ENCODE measurements around the gene CORO6. TPM values are rescaled to one million over a fixed set of nuclear protein-coding genes. Genes with fewer than 3 reads are reported as not detected.

Gene CORO6
- total and polyA plus RNA-seq, 10 of the 15 experiments (the other 5 are each of a cell fraction or from before 2014, with no cell fraction given): 0.26 to 5.0 (median 1.7) TPM; not detected in 1

- no peak for TF ChIP-seq ZBTB4 (CRISPR knock-in tag; IDR thresholded peaks at IDR 0.05)
- TF ChIP-seq SREBF2 (IDR thresholded peaks at IDR 0.05; ENCODE audit: low read length): no peak
- no peak for TF ChIP-seq SUPT20H (IDR thresholded peaks at IDR 0.05; ENCODE audit: borderline replicate concordance, control insufficient read depth, low read depth, low read length)
- no peak for TF ChIP-seq MAX (IDR thresholded peaks at IDR 0.05; ENCODE audit: low read depth, low read length)
These were observed 40.4 kb downstream of the CORO6 start (continued) for GRCh38 chr17:29582254-29582765.

- RAD21 ChIA-PET (ENCODE audit: unreplicated experiment): interaction anchor here (1.2 to 4.1 kb wide), 10 partner anchors 9 to 350 kb away, joined by 3 to 25 read pairs (median 4); partner anchors contain the start of genes ANKRD13B and TP53I13
- BruUV-seq (replicated peaks): no TSS peak
- Histone ChIP-seq H3K9ac (ENCODE audit: control insufficient read depth, insufficient read depth, low read length) (no peak overlapping the region), H2AFZ (ENCODE audit: control insufficient read depth, low read depth, low read length) (no peak overlapping the region), H3K27me3 (replicated peaks in 1 of 2; ENCODE audit: control insufficient read depth in 2 of 2, insufficient read depth in 2 of 2, low read length in 1 of 2) (no peaks in the 10 kb centered on the region), H3K9me3 (replicated peaks; ENCODE audit: control insufficient read depth, insufficient read depth, low read length) (no peaks in the 10 kb centered on the region), H3K79me2 (ENCODE audit: control insufficient read depth, insufficient read depth, low read length) (peaks cover 8% of the 10 kb centered on the region), H3K4me2 (ENCODE audit: control insufficient read depth, insufficient read depth) (no peak overlapping the region), H3K36me3 (ENCODE audit: control insufficient read depth in 2 of 2, insufficient read depth in 2 of 2, low read length in 1 of 2) (peaks cover 8 to 16% of the 10 kb centered on the region in 2 experiments; a peak in 3 of 4 replicates), H4K20me1 (ENCODE audit: control insufficient read depth, insufficient read depth) (no peaks in the 10 kb centered on the region), H3K27ac (ENCODE audit: control insufficient read depth, insufficient read depth) (no peak overlapping the region), H3K4me3 (no peak overlapping the region), H3K4me1 (ENCODE audit: control insufficient read depth, insufficient read depth, low read length) (peaks cover 18% of the 10 kb centered on the region)
- intact Hi-C loops (cut with micrococcal nuclease; ENCODE audit: unreplicated experiment): loop anchor here (2.0 to 5.0 kb wide), 2 partner anchors 197 to 441 kb away; no protein-coding TSS in a partner anchor
- CTCF ChIA-PET: interaction anchor here (0.6 to 6.1 kb wide), 13 partner anchors 10 to 350 kb away, joined by 3 to 72 read pairs (median 5); partner anchors contain the start of gene ANKRD13B
- FAIRE-seq (no peak), DNase-seq (ENCODE audit: low read depth, low spot score) (no peak), ATAC-seq (no peak)
- in situ Hi-C loops (cut with MboI): no loop called here
- SMC1A ChIA-PET (ENCODE audit: uncharacterized antibody, unreplicated experiment): interaction anchor here (0.8 to 2.6 kb wide), 9 partner anchors 9 to 197 kb away, joined by 3 to 14 read pairs (median 5); partner anchors contain the start of gene ANKRD13B
- 84% methylated on average over 20 of the region's 20 CpGs for WGBS (ENCODE audit: insufficient coverage, insufficient replicate concordance, low lambda C conversion rate, missing lambda C conversion rate)
- POLR2A ChIA-PET: interaction anchor here (0.8 to 1.8 kb wide), 4 partner anchors 9 to 212 kb away, joined by 3 to 9 read pairs (median 3); partner anchors contain the start of gene ANKRD13B
- TF ChIP-seq EED (IDR thresholded peaks at IDR 0.05; ENCODE audit: low read depth) (no peak), POU2F2 (IDR thresholded peaks at IDR 0.05; ENCODE audit: borderline replicate concordance, low read depth, low read length) (no peak), GATAD2B (conservative IDR thresholded peaks at IDR 0.05; ENCODE audit: low read depth) (no peak), STAT1 (conservative IDR thresholded peaks at IDR 0.05) (no peak), ZNF622 (IDR thresholded peaks at IDR 0.05) (no peak), RBBP5 (conservative IDR thresholded peaks at IDR 0.05) (no peak), TAF1 (IDR thresholded peaks at IDR 0.05; ENCODE audit: borderline replicate concordance, low read depth, low read length) (no peak), E2F8 (IDR thresholded peaks at IDR 0.05; ENCODE audit: low read depth, partially characterized antibody) (no peak)
- TF ChIP-seq, protein P1, sequence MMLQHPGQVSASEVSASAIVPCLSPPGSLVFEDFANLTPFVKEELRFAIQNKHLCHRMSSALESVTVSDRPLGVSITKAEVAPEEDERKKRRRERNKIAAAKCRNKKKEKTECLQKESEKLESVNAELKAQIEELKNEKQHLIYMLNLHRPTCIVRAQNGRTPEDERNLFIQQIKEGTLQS (IDR thresholded peaks at IDR 0.05; ENCODE audit: borderline replicate concordance, extremely low read depth, low read depth, low read length): no peak
These were observed 41.0 kb downstream of the CORO6 start for GRCh38 chr17:29581583-29582253.
